GM12878 (cell line): Measurements from ENCODE around the gene MSMB. TPM values are rescaled to one million over a fixed set of nuclear protein-coding genes. Genes with fewer than 3 reads are reported as not detected.

Source experiments
- ATAC-seq: fragments of 200-7000 bp; cut with Tn5 transposase; 3 replicates; pipeline ENCODE4 v1.9.1; 2020; ENCODE audit warnings: mild to moderate bottlenecking, moderate library complexity
- BruUV-seq: library from RNA; stranded (reverse); fragments of 400-500 nt; replicated peaks from 2 replicates; lab custom pipeline; 2021; lab: Mats Ljungman, UMichigan
- CTCF ChIA-PET: fragments of 300-600 bp; sonication (Branson Sonifier 250); formaldehyde crosslinking; extraction: SDS; loops from one replicate; lab custom pipeline; 2021; ENCODE audit warnings: inconsistent platforms; lab: Yijun Ruan, JAX
- POLR2A ChIA-PET: fragments of 350-600 bp; formaldehyde crosslinking; extraction: SDS; loops from one replicate; lab custom pipeline; 2021; ENCODE audit warnings: inconsistent platforms; lab: Charles Lee
- RAD21 ChIA-PET: fragments of 300-600 bp; sonication (Branson Sonifier 250); formaldehyde crosslinking; loops from one replicate; lab custom pipeline; 2023; ENCODE audit warnings: antibody characterized with exemption; ENCODE audit not compliant: unreplicated experiment; lab: Charles Lee
- SMC1A ChIA-PET: fragments of 300-600 bp; sonication (Branson Sonifier 250); formaldehyde crosslinking; loops from one replicate; lab custom pipeline; 2023; ENCODE audit not compliant: unreplicated experiment, uncharacterized antibody; lab: Charles Lee
- DNase-seq: peaks from one replicate; pipeline ENCODE4 v3.0.0-alpha.2; 2011; ENCODE audit warnings: low read depth, low spot score
- FAIRE-seq: peaks from 3 replicates; lab custom pipeline; 2011; peaks lifted over from hg19 to GRCh38; lab: Jason Lieb, UNC
- H2AFZ ChIP-seq: 2 replicates; pipeline ENCODE4 v1.6.0; 2011; ENCODE audit warnings: low read depth, low read length, control low read depth; ENCODE audit not compliant: control insufficient read depth
- H3K27ac ChIP-seq: 2 replicates; pipeline ENCODE4 v1.5.1; 2011; ENCODE audit warnings: control low read depth; ENCODE audit not compliant: control insufficient read depth, insufficient read depth
- H3K27me3 ChIP-seq, 2 experiments: replicated peaks in 1 of 2; 2 replicates each; pipeline versions ENCODE4 v1.6.0 to v1.6.1; 2011; ENCODE audit warnings: low read length in 1 of 2; ENCODE audit not compliant: control insufficient read depth in 2 of 2, insufficient read depth in 2 of 2
- H3K36me3 ChIP-seq, 2 experiments: 2 replicates each; pipeline ENCODE4 v1.5.1; 2011; ENCODE audit warnings: low read length in 1 of 2; ENCODE audit not compliant: control insufficient read depth in 2 of 2, insufficient read depth in 2 of 2
- H3K4me1 ChIP-seq: 2 replicates; pipeline ENCODE4 v1.6.1; 2011; ENCODE audit warnings: mild to moderate bottlenecking, low read length, moderate library complexity, mixed read lengths; ENCODE audit not compliant: control insufficient read depth, insufficient read depth
- H3K4me2 ChIP-seq: 2 replicates; pipeline ENCODE4 v1.6.0; 2011; ENCODE audit warnings: control low read depth; ENCODE audit not compliant: control insufficient read depth, insufficient read depth
- H3K4me3 ChIP-seq: fragments of 200-600 bp; sonication (generic); 2 replicates; pipeline ENCODE4 v1.5.1; 2016
- H3K79me2 ChIP-seq: 2 replicates; pipeline ENCODE4 v1.6.0; 2011; ENCODE audit warnings: low read length; ENCODE audit not compliant: control insufficient read depth, insufficient read depth
- H3K9ac ChIP-seq: 2 replicates; pipeline ENCODE4 v1.8.0; 2011; ENCODE audit warnings: low read length, control low read depth, mixed read lengths; ENCODE audit not compliant: control insufficient read depth, insufficient read depth
- H3K9me3 ChIP-seq: replicated peaks from 3 replicates; pipeline ENCODE4 v1.5.1; 2011; ENCODE audit warnings: mild to moderate bottlenecking, low read length; ENCODE audit not compliant: control insufficient read depth, insufficient read depth
- H4K20me1 ChIP-seq: 2 replicates; pipeline ENCODE4 v1.6.0; 2011; ENCODE audit not compliant: control insufficient read depth, insufficient read depth
- BACH1 ChIP-seq: fragments of 450-650 bp; IDR thresholded peaks from 2 replicates; pipeline ENCODE4 v1.6.1; 2017; ENCODE audit warnings: mild to moderate bottlenecking, borderline replicate concordance
- CBFB ChIP-seq: IDR thresholded peaks from 2 replicates; pipeline ENCODE4 v1.6.1; 2016; ENCODE audit warnings: antibody characterized with exemption, low read depth
- ELK1 ChIP-seq: IDR thresholded peaks from 2 replicates; pipeline ENCODE4 v1.6.1; 2012; ENCODE audit warnings: low read depth, low read length, improper control_type of control experiment
- ESRRA ChIP-seq: IDR thresholded peaks from 2 replicates; pipeline ENCODE4 v1.6.1; 2012; ENCODE audit warnings: mild to moderate bottlenecking, low read length, improper control_type of control experiment
- HDAC6 ChIP-seq: fragments of 200-600 bp; sonication (generic); IDR thresholded peaks from one replicate; pipeline ENCODE4 v1.8.0; 2017; ENCODE audit warnings: antibody characterized with exemption; ENCODE audit not compliant: unreplicated experiment
- MYB ChIP-seq: fragments of 150-350 bp; IDR thresholded peaks from 2 replicates; pipeline ENCODE4 v1.6.1; 2014; ENCODE audit warnings: mild to moderate bottlenecking, low read depth, low read length, borderline replicate concordance
- NBN ChIP-seq: fragments of 450-650 bp; IDR thresholded peaks from 2 replicates; pipeline ENCODE4 v1.6.1; 2016
- NFXL1 ChIP-seq: fragments of 450-650 bp; IDR thresholded peaks from 2 replicates; pipeline ENCODE4 v1.6.1; 2017; ENCODE audit warnings: antibody characterized with exemption, mild to moderate bottlenecking, borderline replicate concordance
- PAX8 ChIP-seq: fragments of 450-650 bp; IDR thresholded peaks from 2 replicates; pipeline ENCODE4 v1.6.1; 2017; ENCODE audit warnings: mild to moderate bottlenecking, moderate library complexity
- POLR2AphosphoS2 ChIP-seq: IDR thresholded peaks from 2 replicates; pipeline ENCODE4 v1.6.1; 2011; ENCODE audit warnings: low read depth, mild to moderate bottlenecking, low read length, improper control_type of control experiment, moderate library complexity
- SREBF1 ChIP-seq: IDR thresholded peaks from 2 replicates; pipeline ENCODE4 v1.6.1; 2012; ENCODE audit warnings: mild to moderate bottlenecking, low read length
- SUZ12 ChIP-seq: fragments of 200-600 bp; sonication (generic); IDR thresholded peaks from one replicate; pipeline ENCODE4 v1.6.1; 2018; ENCODE audit warnings: antibody characterized with exemption, mild to moderate bottlenecking; ENCODE audit not compliant: unreplicated experiment
- TBL1XR1 ChIP-seq: IDR thresholded peaks from 2 replicates; pipeline ENCODE4 v1.6.1; 2012; ENCODE audit warnings: low read depth, low read length, improper control_type of control experiment
- WRNIP1 ChIP-seq: IDR thresholded peaks from 2 replicates; pipeline ENCODE4 v1.6.1; 2011; ENCODE audit warnings: low read depth, low read length, improper control_type of control experiment, borderline replicate concordance
- WGBS: methylation state at CpG from one replicate; pipeline ENCODE4 v1.1.6; 2016; ENCODE audit warnings: low lambda C conversion rate; ENCODE audit not compliant: insufficient replicate concordance, insufficient coverage; ENCODE audit errors: missing lambda C conversion rate; 5-methylcytosine and 5-hydroxymethylcytosine counted together
- in situ Hi-C: fragments of 300-500 bp; cut with MboI; formaldehyde crosslinking; loops from 9 replicates; pipeline ENCODE4 v1.14.3; 2018; ENCODE audit warnings: mixed read lengths
- intact Hi-C: fragments of 100-400 bp; cut with micrococcal nuclease; formaldehyde crosslinking; loops from one replicate; pipeline ENCODE4 v1.14.2; 2022; ENCODE audit not compliant: unreplicated experiment
- polyA plus RNA-seq, 11 experiments: library from polyadenylated mRNA; depleted of rRNA in 4 of 11; unstranded in 6 of 11; stranded (reverse) in 5 of 11; fragments of >200 nt; fragmentation: Nextera tagmentation in 4 of 11; fragmentation: Illumina TruSeq in 1 of 11; extraction: Ambion mirVana in 4 of 11; extraction: Trizol in 1 of 11; gene quantifications; 1 replicate in 1 of 11; 2 replicates in 10 of 11; pipeline versions ENCODE4 v1.2.1 to v1.2.3, GENCODE V29; 2011 to 2016; ENCODE audit warnings: inconsistent platforms in 2 of 11, missing spikeins in 2 of 11, low read depth in 1 of 11
- total RNA-seq, 4 experiments: library from RNA; depleted of rRNA in 3 of 4; stranded (reverse); fragments of >200 nt in 3 of 4; fragmentation: Illumina TruSeq in 1 of 4; extraction: Trizol in 1 of 4; gene quantifications; 2 replicates each; pipeline versions ENCODE4 v1.2.1 to v1.2.3, GENCODE V29; 2013 to 2021

MSMB gene
- total and polyA plus RNA-seq, 10 of the 15 experiments (the other 5 are each of a cell fraction or from before 2014, with no cell fraction given) = not detected

DNA sequence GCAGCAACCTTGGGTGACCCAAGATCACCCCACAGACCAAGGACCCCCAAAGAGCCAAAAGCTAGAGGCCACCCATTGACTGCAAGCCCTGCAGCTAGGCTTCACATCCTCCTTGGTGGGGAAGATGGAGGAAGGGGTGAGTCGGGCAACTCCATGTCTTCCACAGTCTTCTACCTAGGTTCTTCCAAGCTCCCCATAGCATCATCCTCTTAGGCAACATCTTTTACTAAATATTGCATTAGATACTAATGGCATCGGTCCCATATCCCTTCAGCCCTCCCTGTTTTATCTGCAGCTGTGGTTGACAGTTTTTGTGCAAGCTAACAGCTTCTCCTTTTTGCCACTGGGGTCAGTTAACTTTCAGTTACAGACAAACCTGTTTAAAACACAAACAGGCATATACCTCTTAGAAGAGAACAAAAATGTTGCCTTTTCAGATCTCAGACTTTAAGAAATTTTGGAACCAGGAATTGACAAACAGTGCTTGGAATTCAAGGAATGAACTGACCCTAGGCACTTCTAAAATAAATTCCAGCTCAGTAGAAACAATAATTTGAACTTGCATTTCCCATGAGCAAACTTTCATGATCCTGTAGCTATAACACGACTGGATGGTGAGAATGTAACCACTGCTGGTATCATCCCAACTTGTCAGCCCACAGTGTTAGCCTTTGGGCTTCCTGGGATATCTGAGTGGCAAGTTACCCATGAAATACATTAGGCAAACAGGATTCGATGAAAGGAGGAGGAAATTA is 33.9 kb upstream of the MSMB start (continued):
- TF ChIP-seq POLR2AphosphoS2 = no peak
- no peak for TF ChIP-seq SUZ12
- TF ChIP-seq HDAC6 = no peak
- no peak for TF ChIP-seq BACH1
- TF ChIP-seq MYB = no peak
- TF ChIP-seq ELK1 = no peak
- TF ChIP-seq PAX8 = no peak
- TF ChIP-seq SREBF1 = no peak
- TF ChIP-seq WRNIP1 = no peak

GRCh38 chr10:46077731-46078413 is 31.8 kb upstream of the MSMB start:
- ATAC-seq (no peak), FAIRE-seq (no peak), DNase-seq (no peak)
- Histone ChIP-seq H3K27ac (no peak overlapping the region), H2AFZ (no peak overlapping the region), H3K4me1 (no peaks in the 10 kb centered on the region), H3K4me2 (no peak overlapping the region), H3K4me3 (no peak overlapping the region), H4K20me1 (no peaks in the 10 kb centered on the region), H3K79me2 (no peaks in the 10 kb centered on the region), H3K27me3 (no peaks in the 10 kb centered on the region), H3K9me3 (no peaks in the 10 kb centered on the region), H3K9ac (no peak overlapping the region), H3K36me3 (no peaks in the 10 kb centered on the region)
- BruUV-seq = no TSS peak
- ChIA-PET SMC1A (interaction anchor here (0.5 to 1.4 kb wide), 2 partner anchors 14 to 76 kb away, joined by 3 to 4 read pairs; no protein-coding TSS in a partner anchor), CTCF (no interaction called here), POLR2A (no interaction called here), RAD21 (no interaction called here)
- intact Hi-C loops (no loop called here), in situ Hi-C loops (no loop called here)
- no peak for TF ChIP-seq CBFB
- no peak for TF ChIP-seq NFXL1
- TF ChIP-seq ESRRA = no peak
- TF ChIP-seq TBL1XR1 = no peak
- TF ChIP-seq NBN = no peak
- WGBS = 64% methylated on average over 5 of the region's 5 CpGs
